Osteocyte (in vitro differentiated cells): Measurements from ENCODE around the gene ADAMTS16. TPM values are rescaled to one million over a fixed set of nuclear protein-coding genes. Genes with fewer than 3 reads are reported as not detected.

Source experiments
- DNase-seq: peaks from one replicate; pipeline ENCODE4 v3.0.0; 2021; ENCODE audit warnings: mixed read lengths; ENCODE audit not compliant: unreplicated experiment; ENCODE audit errors: extremely low spot score
- H3K27ac Mint-ChIP-seq: one replicate; pipeline ENCODE4 v1.8.0; 2021; ENCODE audit warnings: mild to moderate bottlenecking, mixed read lengths; ENCODE audit not compliant: unreplicated experiment
- H3K27me3 Mint-ChIP-seq: one replicate; pipeline ENCODE4 v1.8.0; 2021; ENCODE audit warnings: mixed read lengths; ENCODE audit not compliant: unreplicated experiment
- H3K36me3 Mint-ChIP-seq: one replicate; pipeline ENCODE4 v1.8.0; 2021; ENCODE audit warnings: mixed read lengths; ENCODE audit not compliant: unreplicated experiment
- H3K4me1 Mint-ChIP-seq: one replicate; pipeline ENCODE4 v1.8.0; 2021; ENCODE audit warnings: mixed read lengths; ENCODE audit not compliant: unreplicated experiment
- H3K4me3 Mint-ChIP-seq: one replicate; pipeline ENCODE4 v1.8.0; 2021; ENCODE audit warnings: mild to moderate bottlenecking, moderate library complexity, mixed read lengths; ENCODE audit not compliant: unreplicated experiment
- H3K9me3 Mint-ChIP-seq: one replicate; pipeline ENCODE4 v1.8.0; 2021; ENCODE audit warnings: mixed read lengths; ENCODE audit not compliant: unreplicated experiment
- CTCF ChIP-seq: fragments of 200-600 bp; sonication (generic); IDR thresholded peaks from 2 replicates; pipeline ENCODE4 v1.5.0; 2021; ENCODE audit warnings: antibody characterized with exemption, mild to moderate bottlenecking, moderate library complexity
- total RNA-seq: library from RNA; stranded (reverse); gene quantifications from 2 replicates; pipeline ENCODE4 v1.2.1, GENCODE V29; 2021

The ADAMTS16 gene
- total RNA-seq, 1 donor from 2014 or later: not detected

- peaks cover 5% of the 10 kb centered on the region for H3K9me3 Mint-ChIP-seq
- H3K4me3 Mint-ChIP-seq: no peak overlapping the region
- peaks cover 3% of the 10 kb centered on the region for H3K27me3 Mint-ChIP-seq
- DNase-seq: no peak
- peaks cover 3% of the 10 kb centered on the region for H3K4me1 Mint-ChIP-seq
- H3K36me3 Mint-ChIP-seq: no peaks in the 10 kb centered on the region
- no peak for TF ChIP-seq CTCF
- H3K27ac Mint-ChIP-seq: no peak overlapping the region
These were observed 38.0 kb downstream of the ADAMTS16 start for GRCh38 chr5:5178136-5178535.

GRCh38 chr5:5178580-5178979 lies 38.5 kb downstream of the ADAMTS16 start:
- Mint-ChIP-seq H3K4me1 (peaks cover 3% of the 10 kb centered on the region), H3K4me3 (no peak overlapping the region), H3K27me3 (peaks cover 3% of the 10 kb centered on the region), H3K27ac (no peak overlapping the region), H3K36me3 (no peaks in the 10 kb centered on the region), H3K9me3 (peaks cover 5% of the 10 kb centered on the region)
- no peak for DNase-seq
- TF ChIP-seq CTCF: no peak

- DNase-seq: no peak
- TF ChIP-seq CTCF: no peak
- H3K4me3 Mint-ChIP-seq: no peak overlapping the region
- H3K27ac Mint-ChIP-seq: no peak overlapping the region
- no peaks in the 10 kb centered on the region for H3K36me3 Mint-ChIP-seq
- H3K27me3 Mint-ChIP-seq: peaks cover 2% of the 10 kb centered on the region
- H3K9me3 Mint-ChIP-seq: peaks cover 4% of the 10 kb centered on the region
- peaks cover 3% of the 10 kb centered on the region for H3K4me1 Mint-ChIP-seq
These were observed 38.9 kb downstream of the ADAMTS16 start for GRCh38 chr5:5179079-5179478.

GRCh38 chr5:5179597-5179996 lies 39.5 kb downstream of the ADAMTS16 start:
- no peak for DNase-seq
- Mint-ChIP-seq H3K4me1 (peaks cover 3% of the 10 kb centered on the region), H3K27ac (no peak overlapping the region), H3K27me3 (no peaks in the 10 kb centered on the region), H3K36me3 (no peaks in the 10 kb centered on the region), H3K9me3 (no peaks in the 10 kb centered on the region), H3K4me3 (no peak overlapping the region)
- no peak for TF ChIP-seq CTCF

GRCh38 chr5:5181650-5182324 lies 41.7 kb downstream of the ADAMTS16 start:
- Mint-ChIP-seq H3K27me3 (no peaks in the 10 kb centered on the region), H3K4me1 (peaks cover 3% of the 10 kb centered on the region), H3K9me3 (no peaks in the 10 kb centered on the region), H3K4me3 (no peak overlapping the region), H3K27ac (no peak overlapping the region), H3K36me3 (no peaks in the 10 kb centered on the region)
- no peak for TF ChIP-seq CTCF
- DNase-seq: no peak
